Astrocyte (in vitro differentiated cells and primary cell): Measurements from ENCODE around the gene COL24A1. TPM values are rescaled to one million over a fixed set of nuclear protein-coding genes. Genes with fewer than 3 reads are reported as not detected.

Experiments used
- DNase-seq: peaks from one replicate; pipeline ENCODE4 v3.0.0-alpha.2; 2010; ENCODE audit warnings: low read depth
- FAIRE-seq: peaks from 2 replicates; lab custom pipeline; 2011; peaks lifted over from hg19 to GRCh38; lab: Jason Lieb, UNC
- H2AFZ ChIP-seq: 2 replicates; pipeline ENCODE4 v1.6.0; 2012; ENCODE audit warnings: low read depth, low read length, inconsistent platforms
- H3K27ac ChIP-seq: 2 replicates; pipeline ENCODE4 v1.5.1; 2011; ENCODE audit warnings: low read depth, low read length, inconsistent platforms
- H3K27me3 ChIP-seq: 2 replicates; pipeline ENCODE4 v1.6.0; 2011; ENCODE audit warnings: low read length, inconsistent platforms; ENCODE audit not compliant: insufficient read depth
- H3K36me3 ChIP-seq: 2 replicates; pipeline ENCODE4 v1.5.1; 2011; ENCODE audit warnings: low read length, inconsistent platforms; ENCODE audit not compliant: insufficient read depth
- H3K4me1 ChIP-seq: 2 replicates; pipeline ENCODE4 v1.5.1; 2011; ENCODE audit warnings: low read length, inconsistent platforms; ENCODE audit not compliant: insufficient read depth
- H3K4me2 ChIP-seq: 2 replicates; pipeline ENCODE4 v1.6.0; 2012; ENCODE audit warnings: low read length, inconsistent platforms
- H3K4me3 ChIP-seq: 2 replicates; pipeline ENCODE4 v1.5.1; 2011; ENCODE audit warnings: low read depth, mild to moderate bottlenecking, low read length, inconsistent platforms; ENCODE audit not compliant: insufficient read depth
- H3K79me2 ChIP-seq: 2 replicates; pipeline ENCODE4 v1.6.0; 2012; ENCODE audit warnings: mild to moderate bottlenecking, low read length, inconsistent platforms; ENCODE audit not compliant: insufficient read depth
- H3K9ac ChIP-seq: 2 replicates; pipeline ENCODE4 v1.6.0; 2012; ENCODE audit warnings: mild to moderate bottlenecking, low read length, inconsistent platforms
- H3K9me3 ChIP-seq: 2 replicates; pipeline ENCODE4 v1.5.1; 2012; ENCODE audit warnings: low read depth, mild to moderate bottlenecking, low read length, inconsistent platforms; ENCODE audit not compliant: insufficient read depth
- H4K20me1 ChIP-seq: 2 replicates; pipeline ENCODE4 v1.6.0; 2012; ENCODE audit warnings: low read length, inconsistent platforms; ENCODE audit not compliant: insufficient read depth
- H3K27ac Mint-ChIP-seq: one replicate; pipeline ENCODE4 v1.8.0; 2021; ENCODE audit warnings: mild to moderate bottlenecking, mixed read lengths; ENCODE audit not compliant: unreplicated experiment
- H3K27me3 Mint-ChIP-seq: one replicate; pipeline ENCODE4 v1.8.0; 2021; ENCODE audit warnings: low read depth, mixed read lengths; ENCODE audit not compliant: unreplicated experiment
- H3K36me3 Mint-ChIP-seq: one replicate; pipeline ENCODE4 v1.8.0; 2021; ENCODE audit warnings: low read depth, mixed read lengths; ENCODE audit not compliant: unreplicated experiment
- H3K4me1 Mint-ChIP-seq: one replicate; pipeline ENCODE4 v1.8.0; 2021; ENCODE audit warnings: low read depth, mixed read lengths; ENCODE audit not compliant: unreplicated experiment
- H3K4me3 Mint-ChIP-seq: one replicate; pipeline ENCODE4 v1.8.0; 2021; ENCODE audit warnings: mild to moderate bottlenecking, moderate library complexity, mixed read lengths; ENCODE audit not compliant: unreplicated experiment
- H3K9me3 Mint-ChIP-seq: one replicate; pipeline ENCODE4 v1.8.0; 2021; ENCODE audit warnings: mild to moderate bottlenecking, mixed read lengths; ENCODE audit not compliant: unreplicated experiment
- CTCF ChIP-seq: IDR thresholded peaks from 2 replicates; pipeline ENCODE4 v1.5.1; 2011; ENCODE audit warnings: low read depth, mild to moderate bottlenecking, inconsistent platforms, low read length, moderate library complexity; ENCODE audit not compliant: insufficient read depth
- EZH2 ChIP-seq: IDR thresholded peaks from 2 replicates; pipeline ENCODE4 v1.6.1; 2012; ENCODE audit warnings: mild to moderate bottlenecking, low read length, inconsistent platforms; ENCODE audit not compliant: insufficient read depth
- total RNA-seq: library from RNA; stranded (reverse); gene quantifications from 2 replicates; pipeline ENCODE4 v1.2.1, GENCODE V29; 2021

COL24A1 gene
- total RNA-seq, 1 donor from 2014 or later, result 5.6 TPM

- FAIRE-seq, result no peak
- Histone ChIP-seq H2AFZ (no peak overlapping the region), H3K9me3 (no peaks in the 10 kb centered on the region), H3K27ac (no peak overlapping the region), H3K9ac (no peak overlapping the region), H3K4me2 (no peak overlapping the region), H3K4me3 (no peak overlapping the region), H3K79me2 (no peaks in the 10 kb centered on the region), H3K36me3 (no peaks in the 10 kb centered on the region), H3K4me1 (peaks cover 14% of the 10 kb centered on the region), H3K27me3 (no peaks in the 10 kb centered on the region), H4K20me1 (no peaks in the 10 kb centered on the region)
- DNase-seq, result no peak
- no peaks in the 10 kb centered on the region for H3K9me3 Mint-ChIP-seq
- H3K4me3 Mint-ChIP-seq, result no peak overlapping the region
- TF ChIP-seq CTCF (no peak), EZH2 (no peak)
- H3K27ac Mint-ChIP-seq, result no peak overlapping the region
- H3K4me1 Mint-ChIP-seq, result peaks cover 1% of the 10 kb centered on the region
- no peaks in the 10 kb centered on the region for H3K36me3 Mint-ChIP-seq
- no peaks in the 10 kb centered on the region for H3K27me3 Mint-ChIP-seq
Measured at GRCh38 chr1:86064899-86065298, 91.7 kb downstream of the COL24A1 start.

- no peak overlapping the region for H3K27ac Mint-ChIP-seq
- Histone ChIP-seq H3K4me2 (no peak overlapping the region), H2AFZ (no peak overlapping the region), H3K4me1 (peaks cover 6% of the 10 kb centered on the region), H3K27ac (no peak overlapping the region), H3K9me3 (no peaks in the 10 kb centered on the region), H3K4me3 (no peak overlapping the region), H4K20me1 (no peaks in the 10 kb centered on the region), H3K36me3 (no peaks in the 10 kb centered on the region), H3K9ac (no peak overlapping the region), H3K27me3 (no peaks in the 10 kb centered on the region), H3K79me2 (no peaks in the 10 kb centered on the region)
- no peaks in the 10 kb centered on the region for H3K4me1 Mint-ChIP-seq
- no peaks in the 10 kb centered on the region for H3K36me3 Mint-ChIP-seq
- no peaks in the 10 kb centered on the region for H3K9me3 Mint-ChIP-seq
- H3K4me3 Mint-ChIP-seq, result no peak overlapping the region
- no peak for DNase-seq
- H3K27me3 Mint-ChIP-seq, result no peaks in the 10 kb centered on the region
- FAIRE-seq, result no peak
- TF ChIP-seq EZH2, result no peak
- TF ChIP-seq CTCF, result no peak
Measured at GRCh38 chr1:86063721-86064120, 92.9 kb downstream of the COL24A1 start.

GRCh38 chr1:86062453-86062852 lies 94.1 kb downstream of the COL24A1 start:
- Histone ChIP-seq H3K9me3 (no peaks in the 10 kb centered on the region), H3K4me2 (no peak overlapping the region), H3K4me3 (no peak overlapping the region), H3K36me3 (no peaks in the 10 kb centered on the region), H3K79me2 (no peaks in the 10 kb centered on the region), H3K4me1 (no peaks in the 10 kb centered on the region), H3K27ac (no peak overlapping the region), H4K20me1 (no peaks in the 10 kb centered on the region), H3K27me3 (no peaks in the 10 kb centered on the region), H3K9ac (no peak overlapping the region), H2AFZ (no peak overlapping the region)
- DNase-seq, result peak; percentile 41
- H3K4me3 Mint-ChIP-seq, result no peak overlapping the region
- TF ChIP-seq EZH2, result no peak
- TF ChIP-seq CTCF, result no peak
- no peaks in the 10 kb centered on the region for H3K4me1 Mint-ChIP-seq
- H3K9me3 Mint-ChIP-seq, result no peaks in the 10 kb centered on the region
- H3K27ac Mint-ChIP-seq, result no peak overlapping the region
- FAIRE-seq, result no peak
- no peaks in the 10 kb centered on the region for H3K36me3 Mint-ChIP-seq
- H3K27me3 Mint-ChIP-seq, result no peaks in the 10 kb centered on the region
